Nephron (organoid): ENCODE measurements around the gene WDR48.

Experiments
- H3K27ac Mint-ChIP-seq, 3 experiments: 2 replicates each; pipeline ENCODE4 v1.8.0; 2020; ENCODE audit warnings: mixed read lengths in 3 of 3, mild to moderate bottlenecking in 2 of 3, moderate library complexity in 1 of 3
- H3K27me3 Mint-ChIP-seq: 2 replicates; pipeline ENCODE4 v1.8.0; 2021; ENCODE audit warnings: low read depth, mild to moderate bottlenecking, moderate library complexity, mixed read lengths
- H3K36me3 Mint-ChIP-seq: 2 replicates; pipeline ENCODE4 v1.8.0; 2020; ENCODE audit warnings: low read depth, mixed read lengths
- H3K4me1 Mint-ChIP-seq: 2 replicates; pipeline ENCODE4 v1.8.0; 2020; ENCODE audit warnings: mixed read lengths
- H3K4me3 Mint-ChIP-seq, 3 experiments: 2 replicates each; pipeline ENCODE4 v1.8.0; 2020; ENCODE audit warnings: mild to moderate bottlenecking in 3 of 3, mixed read lengths in 3 of 3, moderate library complexity in 2 of 3
- H3K9me3 Mint-ChIP-seq: 2 replicates; pipeline ENCODE4 v1.8.0; 2020; ENCODE audit warnings: mixed read lengths
- TF ChIP-seq, protein P1 (sequence below), 3 experiments: fragments of 200-600 bp; sonication (generic); IDR thresholded peaks; one replicate each; pipeline ENCODE4 v1.5.0; 2021; ENCODE audit warnings: antibody characterized with exemption in 3 of 3; ENCODE audit not compliant: unreplicated experiment in 3 of 3

Gene WDR48

GRCh38 chr3:39112113-39112512 lies 60.3 kb downstream of the WDR48 start:
- Mint-ChIP-seq H3K4me3 (no peak overlapping the region), H3K36me3 (no peaks in the 10 kb centered on the region), H3K4me1 (peaks cover 13% of the 10 kb centered on the region), H3K27me3 (no peaks in the 10 kb centered on the region), H3K9me3 (no peaks in the 10 kb centered on the region), H3K27ac (no peak overlapping the region)
- TF ChIP-seq, protein P1, sequence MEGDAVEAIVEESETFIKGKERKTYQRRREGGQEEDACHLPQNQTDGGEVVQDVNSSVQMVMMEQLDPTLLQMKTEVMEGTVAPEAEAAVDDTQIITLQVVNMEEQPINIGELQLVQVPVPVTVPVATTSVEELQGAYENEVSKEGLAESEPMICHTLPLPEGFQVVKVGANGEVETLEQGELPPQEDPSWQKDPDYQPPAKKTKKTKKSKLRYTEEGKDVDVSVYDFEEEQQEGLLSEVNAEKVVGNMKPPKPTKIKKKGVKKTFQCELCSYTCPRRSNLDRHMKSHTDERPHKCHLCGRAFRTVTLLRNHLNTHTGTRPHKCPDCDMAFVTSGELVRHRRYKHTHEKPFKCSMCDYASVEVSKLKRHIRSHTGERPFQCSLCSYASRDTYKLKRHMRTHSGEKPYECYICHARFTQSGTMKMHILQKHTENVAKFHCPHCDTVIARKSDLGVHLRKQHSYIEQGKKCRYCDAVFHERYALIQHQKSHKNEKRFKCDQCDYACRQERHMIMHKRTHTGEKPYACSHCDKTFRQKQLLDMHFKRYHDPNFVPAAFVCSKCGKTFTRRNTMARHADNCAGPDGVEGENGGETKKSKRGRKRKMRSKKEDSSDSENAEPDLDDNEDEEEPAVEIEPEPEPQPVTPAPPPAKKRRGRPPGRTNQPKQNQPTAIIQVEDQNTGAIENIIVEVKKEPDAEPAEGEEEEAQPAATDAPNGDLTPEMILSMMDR (IDR thresholded peaks at IDR 0.05; ENCODE audit: unreplicated experiment in 3 of 3), result no peak

DNA sequence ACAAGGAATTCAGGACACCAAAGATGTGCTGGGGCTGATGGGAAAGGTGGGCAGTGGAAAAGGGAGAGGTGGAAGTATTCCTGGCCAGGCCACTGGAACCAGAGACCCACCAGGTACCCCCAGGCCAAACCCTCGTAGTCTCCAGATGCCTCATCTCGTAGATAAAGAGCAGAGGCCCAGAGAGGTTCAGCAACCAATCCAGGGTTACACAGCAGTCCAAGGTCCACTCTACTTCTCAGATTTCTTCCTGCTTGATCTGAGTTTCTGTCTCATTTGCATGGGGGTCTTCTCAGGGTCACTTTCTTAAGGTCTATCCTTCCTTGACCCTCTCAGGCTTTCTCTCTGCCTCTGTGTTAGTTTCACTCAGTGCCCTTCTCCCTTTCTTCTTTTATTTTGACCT lies 60.7 kb downstream of the WDR48 start:
- no peaks in the 10 kb centered on the region for H3K9me3 Mint-ChIP-seq
- TF ChIP-seq, protein P1 (IDR thresholded peaks at IDR 0.05; ENCODE audit: unreplicated experiment in 3 of 3), result no peak
- H3K4me3 Mint-ChIP-seq, result no peak overlapping the region
- H3K36me3 Mint-ChIP-seq, result no peaks in the 10 kb centered on the region
- H3K4me1 Mint-ChIP-seq, result peaks cover 13% of the 10 kb centered on the region
- H3K27me3 Mint-ChIP-seq, result no peaks in the 10 kb centered on the region
- no peak overlapping the region for H3K27ac Mint-ChIP-seq

DNA sequence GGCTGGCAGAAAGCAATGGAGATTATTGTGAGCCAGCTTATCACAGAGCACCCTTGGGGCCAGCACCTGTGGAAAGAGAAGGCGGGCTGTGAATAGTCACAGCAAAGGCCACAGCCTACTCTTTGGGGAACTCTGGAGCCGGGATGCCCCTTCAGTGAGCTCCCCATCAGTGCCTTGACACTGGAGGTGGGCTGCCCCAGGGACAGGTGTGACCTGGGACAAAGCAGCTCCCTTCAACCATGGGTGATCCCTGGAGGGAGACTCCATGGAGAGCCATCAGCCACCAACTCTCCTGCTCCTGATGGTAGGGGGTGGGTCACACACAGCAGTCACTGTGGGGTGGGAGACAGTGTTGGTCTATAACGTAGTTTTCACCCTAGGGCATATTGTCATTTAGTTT lies 61.5 kb downstream of the WDR48 start:
- Mint-ChIP-seq H3K36me3 (no peaks in the 10 kb centered on the region), H3K4me3 (no peak overlapping the region), H3K27me3 (no peaks in the 10 kb centered on the region), H3K9me3 (no peaks in the 10 kb centered on the region), H3K4me1 (peaks cover 6% of the 10 kb centered on the region), H3K27ac (no peak overlapping the region)
- TF ChIP-seq, protein P1 (IDR thresholded peaks at IDR 0.05; ENCODE audit: unreplicated experiment in 3 of 3), result no peak

- Mint-ChIP-seq H3K27me3 (no peaks in the 10 kb centered on the region), H3K4me3 (no peak overlapping the region), H3K36me3 (no peaks in the 10 kb centered on the region), H3K9me3 (no peaks in the 10 kb centered on the region), H3K27ac (no peak overlapping the region), H3K4me1 (no peaks in the 10 kb centered on the region)
- TF ChIP-seq, protein P1 (IDR thresholded peaks at IDR 0.05; ENCODE audit: unreplicated experiment in 3 of 3), result no peak
Measured at GRCh38 chr3:39114456-39114855, 62.6 kb downstream of the WDR48 start.

DNA sequence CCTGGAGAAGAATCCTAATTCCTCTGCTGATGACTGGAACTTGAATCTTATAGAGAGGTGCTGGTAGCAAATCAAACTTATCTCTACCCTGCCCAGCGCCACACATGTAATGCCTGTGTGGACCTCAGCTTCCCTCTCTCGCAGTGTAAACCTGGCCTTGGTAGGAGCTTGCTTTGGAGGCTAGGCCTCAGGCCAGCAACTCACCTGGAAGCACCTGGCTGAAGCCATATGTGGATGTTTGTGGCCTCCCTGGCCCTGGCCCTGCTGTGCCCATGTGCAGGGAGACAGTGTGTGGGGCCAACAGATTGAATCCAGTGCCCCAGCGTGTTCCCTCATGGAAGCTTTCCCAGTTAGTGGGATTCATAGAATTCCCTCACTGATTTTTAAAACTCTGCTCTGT lies 64.1 kb downstream of the WDR48 start:
- no peaks in the 10 kb centered on the region for H3K9me3 Mint-ChIP-seq
- H3K4me1 Mint-ChIP-seq, result no peaks in the 10 kb centered on the region
- no peaks in the 10 kb centered on the region for H3K36me3 Mint-ChIP-seq
- TF ChIP-seq, protein P1 (IDR thresholded peaks at IDR 0.05; ENCODE audit: unreplicated experiment in 3 of 3), result no peak
- H3K4me3 Mint-ChIP-seq, result no peak overlapping the region
- no peak overlapping the region for H3K27ac Mint-ChIP-seq
- no peaks in the 10 kb centered on the region for H3K27me3 Mint-ChIP-seq

- TF ChIP-seq, protein P1 (IDR thresholded peaks at IDR 0.05; ENCODE audit: unreplicated experiment in 3 of 3), result no peak
- Mint-ChIP-seq H3K4me1 (no peaks in the 10 kb centered on the region), H3K27me3 (no peaks in the 10 kb centered on the region), H3K4me3 (no peak overlapping the region), H3K27ac (no peak overlapping the region), H3K9me3 (no peaks in the 10 kb centered on the region), H3K36me3 (no peaks in the 10 kb centered on the region)
Measured at GRCh38 chr3:39118079-39118478, 66.3 kb downstream of the WDR48 start.
